GM18873 (cell line): Measurements from ENCODE around the gene RAB3IL1.
A peak's percentile ranks its signal among the peaks of the same experiment; 100 is the strongest.
"Not testable (repeated sequence)": the region's sequence is repeated elsewhere in the genome, so short reads cannot be mapped to it uniquely, and the experiment has no call there.

Experiments
- ATAC-seq: cut with Tn5 transposase; IDR thresholded peaks from one replicate; pipeline ENCODE4 v1.9.1; 2021; ENCODE audit warnings: mild to moderate bottlenecking, moderate library complexity, moderate number of reproducible peaks; ENCODE audit not compliant: unreplicated experiment, low FRiP score

RAB3IL1 gene

GRCh38 chr11:61917334-61918109 is at the start of gene RAB3IL1:
TSS of gene RAB3IL1 (minus strand) at chr11:61917566. CDS start at chr11:61917367, 199 bp downstream.
- ATAC-seq: no peak

GRCh38 chr11:61966734-61967115 is 49.4 kb upstream of the RAB3IL1 start:
- peak; percentile 1 for ATAC-seq

GRCh38 chr11:61964666-61965271 is 47.4 kb upstream of the RAB3IL1 start:
- not testable (repeated sequence) for ATAC-seq

- no peak for ATAC-seq
Observed at GRCh38 chr11:61964058-61964665, 46.8 kb upstream of the RAB3IL1 start.

- no peak for ATAC-seq
Observed at GRCh38 chr11:61963282-61964057, 46.1 kb upstream of the RAB3IL1 start.

GRCh38 chr11:61963016-61963281 is 45.6 kb upstream of the RAB3IL1 start:
- ATAC-seq: no peak

GRCh38 chr11:61962213-61963015 is 45.0 kb upstream of the RAB3IL1 start:
- ATAC-seq: no peak

- ATAC-seq: no peak
Observed at GRCh38 chr11:61961570-61962212, 44.3 kb upstream of the RAB3IL1 start.

GRCh38 chr11:61960532-61960931 is 43.2 kb upstream of the RAB3IL1 start:
- no peak for ATAC-seq

- no peak for ATAC-seq
Observed at GRCh38 chr11:61959678-61960077, 42.3 kb upstream of the RAB3IL1 start.

GRCh38 chr11:61959114-61959513 is 41.7 kb upstream of the RAB3IL1 start:
- ATAC-seq: no peak

- ATAC-seq: no peak
Observed at GRCh38 chr11:61958590-61958989, 41.2 kb upstream of the RAB3IL1 start.

GRCh38 chr11:61957021-61957770 is 39.8 kb upstream of the RAB3IL1 start:
- ATAC-seq: no peak

GRCh38 chr11:61956191-61957020 is 39.0 kb upstream of the RAB3IL1 start:
- no peak for ATAC-seq

- no peak for ATAC-seq
Observed at GRCh38 chr11:61955422-61956135, 38.2 kb upstream of the RAB3IL1 start.

- no peak for ATAC-seq
Observed at GRCh38 chr11:61954851-61955421, 37.6 kb upstream of the RAB3IL1 start.

GRCh38 chr11:61954106-61954850 is 36.9 kb upstream of the RAB3IL1 start:
- ATAC-seq: no peak
